GM12892 (cell line): ENCODE measurements around the gene KRTAP13-1. TPM values are rescaled to one million over a fixed set of nuclear protein-coding genes. Genes with fewer than 3 reads are reported as not detected.

Experiments
- DNase-seq: peaks from one replicate; pipeline ENCODE4 v3.0.0; 2011; ENCODE audit not compliant: insufficient read length
- FAIRE-seq: peaks from 2 replicates; lab custom pipeline; 2011; peaks lifted over from hg19 to GRCh38; lab: Jason Lieb, UNC
- POLR2A ChIP-seq: IDR thresholded peaks from 2 replicates; pipeline ENCODE4 v1.6.1; 2011; ENCODE audit warnings: low read depth, low read length, control low read depth
- POLR2AphosphoS5 ChIP-seq: IDR thresholded peaks from 2 replicates; pipeline ENCODE4 v1.6.1; 2011; ENCODE audit warnings: low read depth, low read length, control low read depth
- TAF1 ChIP-seq: IDR thresholded peaks from 2 replicates; pipeline ENCODE4 v1.6.1; 2011; ENCODE audit warnings: low read depth, mild to moderate bottlenecking, control low read depth, low read length, borderline replicate concordance
- polyA plus RNA-seq: library from polyadenylated mRNA; unstranded; fragments of >200 nt; gene quantifications from one replicate; pipeline ENCODE4 v1.2.1, GENCODE V29; 2012; ENCODE audit warnings: missing spikeins, inconsistent platforms; ENCODE audit not compliant: missing spikeins

Gene KRTAP13-1
- polyA plus RNA-seq: not detected

GRCh38 chr21:30395731-30396130, at the start of gene KRTAP13-1:
TSS of gene KRTAP13-1 (plus strand) at chr21:30396031. CDS start at chr21:30396087, 56 bp downstream.
- FAIRE-seq (no peak), DNase-seq (no peak)
- no peak for TF ChIP-seq POLR2AphosphoS5
- TF ChIP-seq TAF1: no peak
- no peak for TF ChIP-seq POLR2A

GRCh38 chr21:30348506-30348905, 47.3 kb upstream of the KRTAP13-1 start, which contains the start of gene KRTAP23-1:
TSS of gene KRTAP23-1 (minus strand) at chr21:30348606. CDS start at chr21:30348606, 0 bp downstream.
- DNase-seq (no peak), FAIRE-seq (no peak)
- no peak for TF ChIP-seq TAF1
- TF ChIP-seq POLR2AphosphoS5: no peak
- no peak for TF ChIP-seq POLR2A

GRCh38 chr21:30349572-30349971, 46.3 kb upstream of the KRTAP13-1 start:
- no peak for TF ChIP-seq TAF1
- no peak for TF ChIP-seq POLR2AphosphoS5
- no peak for TF ChIP-seq POLR2A
- DNase-seq (no peak), FAIRE-seq (no peak)

- FAIRE-seq (no peak), DNase-seq (no peak)
- no peak for TF ChIP-seq POLR2AphosphoS5
- TF ChIP-seq POLR2A: no peak
- TF ChIP-seq TAF1: no peak
Measured at GRCh38 chr21:30351534-30351933, 44.3 kb upstream of the KRTAP13-1 start.

GRCh38 chr21:30354308-30355005, 41.4 kb upstream of the KRTAP13-1 start:
- TF ChIP-seq TAF1 (no peak), POLR2AphosphoS5 (no peak), POLR2A (no peak)
- DNase-seq (no peak), FAIRE-seq (no peak)

- no peak for FAIRE-seq
- DNase-seq: no peak
- no peak for TF ChIP-seq POLR2AphosphoS5
- TF ChIP-seq POLR2A: no peak
- no peak for TF ChIP-seq TAF1
Measured at GRCh38 chr21:30355906-30356305, 39.9 kb upstream of the KRTAP13-1 start.

- TF ChIP-seq POLR2A (no peak), POLR2AphosphoS5 (no peak), TAF1 (no peak)
- DNase-seq: no peak
- no peak for FAIRE-seq
Measured at GRCh38 chr21:30372139-30372770, 23.6 kb upstream of the KRTAP13-1 start, which contains the start of gene KRTAP13-2. TSS of gene KRTAP13-2 (minus strand) at chr21:30372271. CDS start at chr21:30372213, 58 bp downstream.

- DNase-seq (no peak), FAIRE-seq (no peak)
- TF ChIP-seq POLR2AphosphoS5: no peak
- TF ChIP-seq TAF1: no peak
- no peak for TF ChIP-seq POLR2A
Measured at GRCh38 chr21:30382201-30382600, 13.6 kb upstream of the KRTAP13-1 start.

GRCh38 chr21:30391492-30392025, 4.3 kb upstream of the KRTAP13-1 start:
- DNase-seq (no peak), FAIRE-seq (no peak)
- TF ChIP-seq POLR2A (no peak), POLR2AphosphoS5 (no peak), TAF1 (no peak)

GRCh38 chr21:30408782-30409494, 13.1 kb downstream of the KRTAP13-1 start:
- DNase-seq (no peak), FAIRE-seq (no peak)
- TF ChIP-seq POLR2A: no peak
- TF ChIP-seq TAF1: no peak
- no peak for TF ChIP-seq POLR2AphosphoS5

- DNase-seq (no peak), FAIRE-seq (no peak)
- no peak for TF ChIP-seq TAF1
- no peak for TF ChIP-seq POLR2A
- TF ChIP-seq POLR2AphosphoS5: no peak
Measured at GRCh38 chr21:30415993-30416392, 20.2 kb downstream of the KRTAP13-1 start.

- DNase-seq (no peak), FAIRE-seq (no peak)
- no peak for TF ChIP-seq POLR2A
- TF ChIP-seq POLR2AphosphoS5: no peak
- no peak for TF ChIP-seq TAF1
Measured at GRCh38 chr21:30425826-30426225, 30.0 kb downstream of the KRTAP13-1 start, which contains the start of gene KRTAP13-3. TSS of gene KRTAP13-3 (minus strand) at chr21:30425926. CDS start at chr21:30425912, 14 bp downstream.
